ENCODE measurements around the gene TRMT44. TPM values are rescaled to one million over a fixed set of nuclear protein-coding genes. Genes with fewer than 3 reads are reported as not detected.

TRMT44 gene
- total and polyA plus RNA-seq, 2 donors (not counting 1 experiment from before 2014, with no cell fraction given), result 13.3 to 37.4 TPM

- ATAC-seq (ENCODE audit: low read depth) (no peak), DNase-seq (no peak)
- intact Hi-C loops (cut with micrococcal nuclease), result no loop called here
- H3K36me3 ChIP-seq (replicated peaks in 1 of 2; ENCODE audit: control extremely low read depth in 1 of 2, control insufficient read depth in 1 of 2, extremely low read depth in 1 of 2, insufficient read depth in 2 of 2, low read length in 1 of 2), result peaks cover 0 to 27% of the 10 kb centered on the region in 2 experiments
- no peak overlapping the region for H3K4me3 ChIP-seq (ENCODE audit: control extremely low read depth in 1 of 5, extremely low read depth in 1 of 5, insufficient read depth in 1 of 5, low read depth in 2 of 5, low read length in 4 of 5)
- no peak overlapping the region for H3K4me2 ChIP-seq (replicated peaks; ENCODE audit: low read depth, low read length, poor library complexity, severe bottlenecking)
- 91% methylated on average over 14 of the region's 24 CpGs for WGBS (ENCODE audit: insufficient coverage)
- no peaks in the 10 kb centered on the region for H3K9me3 ChIP-seq (ENCODE audit: control extremely low read depth in 1 of 3, control insufficient read depth in 2 of 3, insufficient read depth in 1 of 3, low read length in 2 of 3)
- H4K20me1 ChIP-seq (ENCODE audit: control insufficient read depth, insufficient read depth, low read length, poor library complexity, severe bottlenecking), result no peaks in the 10 kb centered on the region
- TF ChIP-seq CTCF (IDR thresholded peaks at IDR 0.05) (no peak), EZH2 (IDR thresholded peaks at IDR 0.05; ENCODE audit: borderline replicate concordance, insufficient read depth, low read depth, low read length, poor library complexity, severe bottlenecking) (no peak)
- Mint-ChIP-seq H3K27ac (no peak overlapping the region), H3K4me3 (no peak overlapping the region), H3K27me3 (no peaks in the 10 kb centered on the region), H3K4me1 (peaks cover 2% of the 10 kb centered on the region), H3K9me3 (ENCODE audit: insufficient read depth) (no peaks in the 10 kb centered on the region)
- no peaks in the 10 kb centered on the region for H3K4me1 ChIP-seq (ENCODE audit: control insufficient read depth in 2 of 2, insufficient read depth in 2 of 2, low read length in 2 of 2)
- no peaks in the 10 kb centered on the region for H3K27me3 ChIP-seq (replicated peaks in 1 of 4; ENCODE audit: control extremely low read depth in 1 of 4, control insufficient read depth in 3 of 4, insufficient read depth in 4 of 4, low read length in 3 of 4)
- no peak overlapping the region for H2AFZ ChIP-seq (ENCODE audit: insufficient read depth, low read depth, low read length, poor library complexity, severe bottlenecking)
- H3K9ac ChIP-seq (ENCODE audit: low read length), result no peak overlapping the region
- no peak overlapping the region for H3K27ac ChIP-seq (ENCODE audit: low read length in 2 of 2)
- ChIA-PET CTCF (no interaction called here), POLR2A (interaction anchor here (0.6 kb wide), 1 partner anchor 268 kb away, joined by 3 read pairs; no protein-coding TSS in a partner anchor)
- no peaks in the 10 kb centered on the region for H3K79me2 ChIP-seq (ENCODE audit: control insufficient read depth, insufficient read depth, low read length)
These were observed 30.8 kb downstream of the TRMT44 start for GRCh38 chr4:8471211-8471875.

GRCh38 chr4:8472158-8472688 lies 31.6 kb downstream of the TRMT44 start:
- H3K9me3 ChIP-seq (ENCODE audit: control extremely low read depth in 1 of 3, control insufficient read depth in 2 of 3, insufficient read depth in 1 of 3, low read length in 2 of 3), result no peaks in the 10 kb centered on the region
- POLR2A ChIA-PET, result no interaction called here
- intact Hi-C loops (cut with micrococcal nuclease), result no loop called here
- 98% methylated on average over 7 of the region's 8 CpGs for WGBS (ENCODE audit: insufficient coverage)
- H3K27ac ChIP-seq (ENCODE audit: low read length in 2 of 2), result no peak overlapping the region
- H3K4me3 ChIP-seq (ENCODE audit: control extremely low read depth in 1 of 5, extremely low read depth in 1 of 5, insufficient read depth in 1 of 5, low read depth in 2 of 5, low read length in 4 of 5), result no peak overlapping the region
- H2AFZ ChIP-seq (ENCODE audit: insufficient read depth, low read depth, low read length, poor library complexity, severe bottlenecking), result no peak overlapping the region
- H3K4me2 ChIP-seq (replicated peaks; ENCODE audit: low read depth, low read length, poor library complexity, severe bottlenecking), result no peak overlapping the region
- no peak overlapping the region for H3K27ac Mint-ChIP-seq
- H3K27me3 Mint-ChIP-seq, result no peaks in the 10 kb centered on the region
- CTCF ChIA-PET, result no interaction called here
- no peaks in the 10 kb centered on the region for H3K79me2 ChIP-seq (ENCODE audit: control insufficient read depth, insufficient read depth, low read length)
- no peaks in the 10 kb centered on the region for H3K4me1 ChIP-seq (ENCODE audit: control insufficient read depth in 2 of 2, insufficient read depth in 2 of 2, low read length in 2 of 2)
- peaks cover 2% of the 10 kb centered on the region for H3K4me1 Mint-ChIP-seq
- DNase-seq (no peak), ATAC-seq (ENCODE audit: low read depth) (no peak)
- peaks cover 0 to 24% of the 10 kb centered on the region in 2 experiments for H3K36me3 ChIP-seq (replicated peaks in 1 of 2; ENCODE audit: control extremely low read depth in 1 of 2, control insufficient read depth in 1 of 2, extremely low read depth in 1 of 2, insufficient read depth in 2 of 2, low read length in 1 of 2)
- H4K20me1 ChIP-seq (ENCODE audit: control insufficient read depth, insufficient read depth, low read length, poor library complexity, severe bottlenecking), result no peaks in the 10 kb centered on the region
- H3K4me3 Mint-ChIP-seq, result no peak overlapping the region
- no peak for TF ChIP-seq EZH2 (IDR thresholded peaks at IDR 0.05; ENCODE audit: borderline replicate concordance, insufficient read depth, low read depth, low read length, poor library complexity, severe bottlenecking)
- TF ChIP-seq CTCF (IDR thresholded peaks at IDR 0.05), result no peak
- H3K9ac ChIP-seq (ENCODE audit: low read length), result no peak overlapping the region
- H3K27me3 ChIP-seq (replicated peaks in 1 of 4; ENCODE audit: control extremely low read depth in 1 of 4, control insufficient read depth in 3 of 4, insufficient read depth in 4 of 4, low read length in 3 of 4), result no peaks in the 10 kb centered on the region
- no peaks in the 10 kb centered on the region for H3K9me3 Mint-ChIP-seq (ENCODE audit: insufficient read depth)
